Measurements from ENCODE around the gene BAZ2B. TPM values are rescaled to one million over a fixed set of nuclear protein-coding genes. Genes with fewer than 3 reads are reported as not detected.

Gene BAZ2B
- total RNA-seq, 1 donor from 2014 or later: 81.5 TPM

- peaks cover 53% of the 10 kb centered on the region for H3K36me3 Mint-ChIP-seq (ENCODE audit: unreplicated experiment)
- no peaks in the 10 kb centered on the region for H3K27me3 Mint-ChIP-seq (ENCODE audit: unreplicated experiment)
- no peak for DNase-seq (ENCODE audit: extremely low spot score, unreplicated experiment)
- TF ChIP-seq CTCF (IDR thresholded peaks at IDR 0.05): no peak
- no peak overlapping the region for H3K27ac Mint-ChIP-seq (ENCODE audit: unreplicated experiment)
- H3K9me3 Mint-ChIP-seq (ENCODE audit: unreplicated experiment): no peaks in the 10 kb centered on the region
- peaks cover 13% of the 10 kb centered on the region for H3K4me1 Mint-ChIP-seq (ENCODE audit: unreplicated experiment)
- H3K4me3 Mint-ChIP-seq (ENCODE audit: unreplicated experiment): no peak overlapping the region
Observed at GRCh38 chr2:159446817-159447216, 169.5 kb downstream of the BAZ2B start.

DNA sequence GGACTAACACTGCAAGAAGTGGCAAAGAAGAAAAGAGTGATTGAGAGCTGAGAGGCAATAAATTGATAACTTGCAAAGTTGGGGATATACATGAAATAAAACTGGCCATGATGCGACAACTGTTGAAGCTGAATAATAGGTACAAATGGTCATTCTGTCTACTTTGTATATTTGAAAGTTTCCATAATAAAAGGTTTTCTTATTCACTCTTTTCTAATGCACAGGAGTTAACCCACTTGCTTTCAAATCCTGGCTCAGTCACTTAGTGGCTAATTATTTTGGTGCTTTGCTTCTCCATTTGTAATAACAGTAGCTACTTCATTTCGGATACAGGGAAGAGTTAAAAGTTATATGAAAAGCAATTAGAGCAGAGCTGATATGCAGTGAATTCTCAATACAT lies 170.1 kb downstream of the BAZ2B start:
- peaks cover 13% of the 10 kb centered on the region for H3K4me1 Mint-ChIP-seq (ENCODE audit: unreplicated experiment)
- no peaks in the 10 kb centered on the region for H3K27me3 Mint-ChIP-seq (ENCODE audit: unreplicated experiment)
- H3K36me3 Mint-ChIP-seq (ENCODE audit: unreplicated experiment): peaks cover 54% of the 10 kb centered on the region
- no peak for DNase-seq (ENCODE audit: extremely low spot score, unreplicated experiment)
- no peak overlapping the region for H3K27ac Mint-ChIP-seq (ENCODE audit: unreplicated experiment)
- TF ChIP-seq CTCF (IDR thresholded peaks at IDR 0.05): no peak
- no peaks in the 10 kb centered on the region for H3K9me3 Mint-ChIP-seq (ENCODE audit: unreplicated experiment)
- H3K4me3 Mint-ChIP-seq (ENCODE audit: unreplicated experiment): no peak overlapping the region

GRCh38 chr2:159445307-159445706 lies 171.0 kb downstream of the BAZ2B start:
- H3K27me3 Mint-ChIP-seq (ENCODE audit: unreplicated experiment): no peaks in the 10 kb centered on the region
- H3K4me1 Mint-ChIP-seq (ENCODE audit: unreplicated experiment): peaks cover 13% of the 10 kb centered on the region
- peaks cover 54% of the 10 kb centered on the region for H3K36me3 Mint-ChIP-seq (ENCODE audit: unreplicated experiment)
- no peak for TF ChIP-seq CTCF (IDR thresholded peaks at IDR 0.05)
- H3K9me3 Mint-ChIP-seq (ENCODE audit: unreplicated experiment): no peaks in the 10 kb centered on the region
- no peak overlapping the region for H3K27ac Mint-ChIP-seq (ENCODE audit: unreplicated experiment)
- no peak for DNase-seq (ENCODE audit: extremely low spot score, unreplicated experiment)
- no peak overlapping the region for H3K4me3 Mint-ChIP-seq (ENCODE audit: unreplicated experiment)

DNA sequence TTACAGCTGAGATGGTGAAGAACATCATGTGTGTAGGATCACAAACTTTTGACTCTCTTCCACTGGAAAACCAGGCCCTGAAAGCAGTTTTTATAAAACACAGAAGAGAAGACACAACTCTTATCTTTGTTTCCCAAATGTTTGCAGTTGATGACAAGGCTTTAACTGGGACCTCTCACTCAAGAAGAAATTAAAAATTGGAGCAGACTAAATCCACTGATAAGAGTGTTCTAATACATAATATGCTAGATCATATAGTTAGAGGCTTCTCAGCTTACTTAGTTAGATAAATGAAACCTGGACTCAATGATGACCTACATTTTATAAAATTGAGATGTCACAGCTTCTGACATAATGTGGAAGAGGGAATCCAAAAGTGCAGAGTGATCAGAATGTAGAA lies 171.6 kb downstream of the BAZ2B start:
- Mint-ChIP-seq H3K27me3 (ENCODE audit: unreplicated experiment) (no peaks in the 10 kb centered on the region), H3K4me3 (ENCODE audit: unreplicated experiment) (no peak overlapping the region), H3K36me3 (ENCODE audit: unreplicated experiment) (peaks cover 57% of the 10 kb centered on the region), H3K4me1 (ENCODE audit: unreplicated experiment) (peaks cover 8% of the 10 kb centered on the region), H3K27ac (ENCODE audit: unreplicated experiment) (no peak overlapping the region), H3K9me3 (ENCODE audit: unreplicated experiment) (no peaks in the 10 kb centered on the region)
- no peak for TF ChIP-seq CTCF (IDR thresholded peaks at IDR 0.05)
- no peak for DNase-seq (ENCODE audit: extremely low spot score, unreplicated experiment)

DNA sequence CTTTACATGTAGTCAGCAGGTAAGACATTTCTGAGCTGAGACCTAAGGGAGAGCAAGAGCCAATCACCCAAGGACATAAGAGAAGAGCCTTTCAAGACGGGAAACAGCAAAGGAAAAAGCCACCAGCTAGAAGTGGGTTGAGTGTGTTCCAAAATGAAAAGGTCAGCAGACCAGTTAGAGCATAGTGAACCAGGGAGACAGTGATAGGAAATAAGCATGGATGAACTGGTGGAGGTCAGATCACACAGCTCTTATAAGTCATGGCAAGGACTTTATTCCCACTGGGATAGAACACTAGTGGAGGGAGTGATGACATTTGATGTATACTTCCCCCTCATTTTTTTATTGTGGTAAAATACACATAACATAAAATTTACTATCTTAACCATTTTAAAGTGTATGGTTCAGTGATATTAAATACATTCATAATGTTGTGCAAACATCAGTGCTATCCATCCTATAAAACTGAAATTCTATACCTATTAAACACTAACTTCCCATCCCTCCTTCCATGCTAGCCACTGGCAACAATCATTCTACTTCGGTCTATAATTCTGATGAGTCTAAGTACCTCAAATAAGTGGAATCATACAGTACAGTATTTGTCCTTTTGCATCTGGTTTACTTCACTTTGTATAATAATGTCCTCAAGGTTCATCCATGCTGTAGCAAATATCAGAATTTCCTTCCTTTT lies 174.0 kb downstream of the BAZ2B start:
- no peaks in the 10 kb centered on the region for H3K27me3 Mint-ChIP-seq (ENCODE audit: unreplicated experiment)
- no peak overlapping the region for H3K27ac Mint-ChIP-seq (ENCODE audit: unreplicated experiment)
- no peak for TF ChIP-seq CTCF (IDR thresholded peaks at IDR 0.05)
- H3K4me3 Mint-ChIP-seq (ENCODE audit: unreplicated experiment): no peak overlapping the region
- no peaks in the 10 kb centered on the region for H3K9me3 Mint-ChIP-seq (ENCODE audit: unreplicated experiment)
- H3K4me1 Mint-ChIP-seq (ENCODE audit: unreplicated experiment): no peaks in the 10 kb centered on the region
- no peak for DNase-seq (ENCODE audit: extremely low spot score, unreplicated experiment)
- H3K36me3 Mint-ChIP-seq (ENCODE audit: unreplicated experiment): peaks cover 66% of the 10 kb centered on the region
